GM18499 (cell line): ENCODE results near the gene IFITM10.

ENCODE experiments used
- ATAC-seq: cut with Tn5 transposase; IDR thresholded peaks from one replicate; pipeline ENCODE4 v1.9.1; 2021; ENCODE audit warnings: moderate number of reproducible peaks; ENCODE audit not compliant: insufficient read depth, unreplicated experiment

The IFITM10 gene

DNA sequence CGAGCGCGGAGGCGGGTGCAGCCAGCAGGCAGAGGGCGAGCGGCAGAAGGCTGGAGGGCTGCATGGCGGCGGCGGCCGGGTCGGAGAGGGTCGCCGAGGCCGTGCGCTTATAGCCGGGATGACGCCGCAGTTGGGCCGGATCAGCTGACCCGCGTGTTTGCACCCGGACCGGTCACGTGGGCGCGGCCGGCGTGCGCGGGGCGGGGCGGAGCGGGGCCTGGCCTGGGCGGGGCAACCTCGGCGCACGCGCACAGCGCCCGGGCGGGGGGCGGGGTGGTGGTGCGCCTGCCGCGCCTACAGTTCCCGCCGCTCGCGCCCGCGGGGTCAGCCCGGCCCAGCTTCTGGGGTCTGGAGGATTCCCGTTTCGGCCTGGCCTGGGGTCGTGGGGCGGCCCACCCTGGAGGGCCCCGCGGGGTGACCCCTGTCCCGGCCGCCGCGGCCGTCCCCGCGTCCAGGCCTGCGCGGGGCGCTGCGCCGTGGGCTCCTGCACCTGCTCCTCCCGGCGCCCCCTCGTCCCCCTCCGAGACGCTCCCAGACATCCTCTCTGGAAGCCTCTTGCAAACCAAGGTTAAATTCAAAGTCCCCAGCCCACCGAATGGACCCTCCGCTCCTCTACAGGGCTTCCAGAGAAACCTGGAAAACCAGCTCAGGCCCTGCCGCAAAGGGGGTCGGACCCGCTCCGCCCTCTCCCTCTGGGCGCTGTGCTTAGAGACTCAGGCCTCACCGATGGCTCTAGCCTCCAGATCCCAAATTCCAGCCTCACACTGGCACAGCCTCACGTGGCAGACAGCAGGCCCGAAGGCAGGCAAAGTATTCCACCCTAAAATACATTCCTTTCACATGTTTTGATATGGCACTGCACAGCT lies 13.6 kb upstream of the IFITM10 start, which contains the start of gene CTSD:
Gene CTSD (minus strand): TSS at position 132 of the 866 bp plus-strand sequence. CDS start 68 bp downstream, at position 64.
- no peak for ATAC-seq

DNA sequence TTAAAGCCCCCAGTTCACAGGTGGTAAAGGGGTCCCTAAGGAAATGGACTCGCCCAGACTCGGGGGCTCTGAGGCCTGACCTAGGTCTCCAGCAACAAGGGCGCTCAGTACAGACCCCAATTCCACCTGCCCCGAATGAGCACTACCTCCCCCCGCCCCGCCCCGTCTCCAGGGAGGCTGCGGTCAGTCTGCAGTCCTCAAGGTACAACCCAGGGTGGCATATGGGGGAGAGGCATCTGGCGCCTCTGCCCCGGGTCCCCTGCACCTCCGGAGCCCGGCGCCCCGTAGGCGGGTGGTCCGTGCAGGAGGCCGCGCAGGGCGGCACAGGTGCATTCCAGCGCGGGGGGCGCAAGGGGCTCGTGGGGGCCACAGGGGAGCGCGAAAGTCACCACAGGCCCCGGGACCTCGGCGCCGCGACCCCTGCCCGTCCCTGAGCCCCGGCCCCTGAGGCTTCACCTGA lies 13.0 kb upstream of the IFITM10 start:
- ATAC-seq = no peak

DNA sequence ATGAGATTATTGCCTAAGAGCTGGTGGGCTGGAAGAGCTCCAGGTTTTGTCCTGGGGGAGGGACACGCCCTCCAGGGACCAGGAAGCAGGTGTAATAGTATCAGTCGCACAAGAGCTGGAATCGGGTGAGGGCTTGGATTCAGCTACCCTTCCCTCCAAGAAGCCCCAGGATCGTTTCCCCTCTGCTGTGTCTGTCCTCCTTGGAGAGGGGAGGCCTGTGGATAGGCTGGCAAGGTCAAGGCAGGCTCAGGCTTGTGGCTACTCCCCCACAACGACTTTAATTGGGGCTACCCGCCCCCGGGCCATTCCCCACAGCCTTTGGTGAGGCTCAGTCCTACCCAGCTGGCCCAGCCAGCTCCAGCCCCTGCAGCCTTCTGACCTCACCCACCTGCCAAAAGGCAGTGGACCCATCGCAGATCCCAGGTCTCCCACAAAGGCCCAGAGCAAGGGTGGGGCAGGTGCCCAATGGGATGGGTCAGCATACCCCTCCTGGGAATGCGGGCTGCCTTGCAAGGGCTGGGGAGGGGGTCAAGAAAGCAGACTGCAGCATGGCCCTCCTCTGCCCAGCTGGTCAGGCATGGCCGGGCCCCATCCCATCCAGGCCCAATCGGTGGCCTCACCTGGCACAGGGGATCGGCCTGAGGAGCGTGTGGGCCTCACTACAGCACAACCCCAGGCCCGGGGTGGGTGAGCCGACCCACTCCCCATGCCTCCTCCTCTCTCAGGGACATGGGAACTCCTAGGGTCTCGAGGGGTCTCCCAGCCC lies 12.3 kb upstream of the IFITM10 start:
- ATAC-seq = no peak

DNA sequence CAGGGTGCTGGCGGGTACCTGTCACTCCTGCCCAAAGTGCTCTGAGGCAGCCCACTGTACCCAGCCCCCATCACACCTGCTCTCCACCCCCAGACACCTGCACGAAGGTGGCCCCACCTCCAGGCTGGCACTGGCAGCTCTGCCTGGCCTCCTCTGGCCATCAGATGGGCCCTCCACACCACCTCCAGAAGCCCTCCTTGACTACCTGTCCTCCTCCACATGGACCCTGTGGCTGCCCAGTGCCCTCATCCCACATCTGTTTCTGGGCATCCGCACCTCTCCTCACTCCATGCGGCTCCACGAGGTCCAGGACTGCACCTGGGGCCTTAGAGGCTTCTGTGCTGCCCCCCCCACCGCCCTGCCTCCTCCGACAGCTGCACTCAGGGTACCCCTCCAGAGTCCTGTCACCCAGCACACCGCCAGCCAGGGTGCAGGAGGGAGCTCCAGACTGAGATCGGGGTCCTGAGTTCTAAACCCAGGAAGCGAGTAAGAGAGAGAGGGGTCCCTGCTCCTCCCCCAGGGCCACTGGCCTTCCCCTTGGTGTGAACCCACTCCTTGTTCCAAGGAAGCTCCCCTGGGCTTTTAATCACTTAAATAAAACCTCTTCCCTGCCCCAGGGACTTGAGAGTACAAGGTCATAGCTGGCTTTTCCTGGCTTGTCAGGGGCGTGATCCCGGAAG lies 11.6 kb upstream of the IFITM10 start:
- ATAC-seq = no peak

DNA sequence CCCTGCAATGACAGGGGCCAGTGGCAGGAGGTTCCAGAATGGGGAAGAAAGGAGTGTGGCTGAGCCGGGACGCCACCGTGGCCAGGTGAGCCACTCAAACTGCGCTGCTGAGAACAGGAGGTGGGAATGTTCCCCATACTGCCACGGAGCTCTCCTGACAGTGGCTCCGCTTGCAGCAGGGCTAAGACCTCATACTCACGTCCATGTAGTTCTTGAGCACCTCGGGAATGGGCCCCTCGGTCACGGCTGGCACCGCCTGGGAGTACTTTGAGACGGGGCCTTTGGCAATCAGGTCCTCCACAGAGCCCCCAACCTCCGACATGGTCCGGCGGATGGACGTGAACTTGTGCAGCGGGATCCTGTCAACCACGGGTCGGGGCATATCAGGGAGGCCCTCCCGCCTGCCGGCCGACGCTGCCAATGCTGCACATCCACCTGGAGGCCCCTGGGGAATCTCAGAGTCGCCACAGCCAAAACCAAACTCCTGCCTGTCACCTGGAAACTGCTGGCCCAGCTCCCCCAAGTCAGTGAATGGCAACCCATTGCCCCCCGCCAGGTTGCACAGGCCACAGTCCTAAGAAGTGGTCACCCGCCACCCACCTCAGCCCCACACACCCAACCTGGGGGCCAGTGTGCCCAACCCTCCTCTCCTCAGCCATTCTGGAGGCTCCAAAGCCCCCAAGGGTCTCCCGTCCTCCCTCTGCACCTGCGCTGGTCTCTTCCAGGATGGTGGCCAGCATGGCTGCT lies 10.9 kb upstream of the IFITM10 start:
- no peak for ATAC-seq

DNA sequence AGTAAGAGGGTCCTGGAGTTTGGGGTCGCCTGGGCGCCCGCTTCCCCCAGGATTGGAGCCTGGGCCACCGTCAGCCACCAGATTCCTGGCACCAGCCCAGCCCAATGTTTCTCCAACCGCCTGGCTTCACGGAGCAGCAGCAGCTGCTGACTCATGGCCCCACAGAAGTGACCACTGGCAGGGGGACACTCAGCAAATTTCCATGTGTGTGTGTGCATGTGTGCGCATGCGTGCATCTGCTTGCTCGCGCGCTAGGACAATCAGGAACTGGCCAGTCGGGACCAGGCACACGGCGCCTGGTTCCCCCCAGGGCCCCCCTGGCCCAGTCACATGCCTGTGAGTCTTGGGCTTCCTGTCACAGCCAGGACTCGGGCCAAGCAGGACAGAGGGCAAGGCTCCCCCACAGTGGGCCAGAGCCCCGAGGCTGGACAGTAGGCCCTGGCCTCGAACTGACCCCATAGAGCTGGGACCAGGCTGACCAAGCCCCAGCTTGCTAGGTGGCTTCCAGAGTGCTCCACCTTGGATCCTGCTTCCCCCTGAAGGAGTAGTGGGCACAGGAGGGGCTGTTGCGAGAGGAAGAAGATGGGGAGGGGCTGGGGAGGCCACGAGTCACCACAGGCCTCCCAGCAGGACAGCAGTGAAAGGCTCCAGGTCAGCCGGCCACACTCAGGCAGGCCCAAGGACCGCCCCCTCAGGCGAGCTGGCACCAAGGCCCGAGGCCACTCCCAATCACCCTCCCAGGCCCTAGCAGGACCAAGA lies 10.1 kb upstream of the IFITM10 start:
- ATAC-seq = no peak

DNA sequence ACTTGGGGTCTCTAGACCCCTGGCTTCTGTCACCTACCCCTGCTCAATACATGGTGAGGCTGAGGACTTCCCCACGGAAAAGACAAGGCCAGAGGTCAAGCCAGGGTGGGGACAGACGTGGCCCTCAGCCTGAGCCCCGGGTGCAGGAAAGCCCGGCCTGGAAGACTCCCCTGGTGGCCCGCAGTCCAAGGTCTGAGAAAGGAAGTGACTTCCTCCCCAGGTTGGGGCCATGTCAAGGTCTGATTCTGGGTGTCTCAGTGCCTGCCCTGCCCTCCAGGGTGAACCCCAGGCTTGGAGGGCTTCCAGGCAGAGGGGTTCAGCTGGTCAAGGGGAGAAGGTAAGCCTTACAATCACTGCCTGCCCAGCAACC lies 9.4 kb upstream of the IFITM10 start:
- no peak for ATAC-seq

DNA sequence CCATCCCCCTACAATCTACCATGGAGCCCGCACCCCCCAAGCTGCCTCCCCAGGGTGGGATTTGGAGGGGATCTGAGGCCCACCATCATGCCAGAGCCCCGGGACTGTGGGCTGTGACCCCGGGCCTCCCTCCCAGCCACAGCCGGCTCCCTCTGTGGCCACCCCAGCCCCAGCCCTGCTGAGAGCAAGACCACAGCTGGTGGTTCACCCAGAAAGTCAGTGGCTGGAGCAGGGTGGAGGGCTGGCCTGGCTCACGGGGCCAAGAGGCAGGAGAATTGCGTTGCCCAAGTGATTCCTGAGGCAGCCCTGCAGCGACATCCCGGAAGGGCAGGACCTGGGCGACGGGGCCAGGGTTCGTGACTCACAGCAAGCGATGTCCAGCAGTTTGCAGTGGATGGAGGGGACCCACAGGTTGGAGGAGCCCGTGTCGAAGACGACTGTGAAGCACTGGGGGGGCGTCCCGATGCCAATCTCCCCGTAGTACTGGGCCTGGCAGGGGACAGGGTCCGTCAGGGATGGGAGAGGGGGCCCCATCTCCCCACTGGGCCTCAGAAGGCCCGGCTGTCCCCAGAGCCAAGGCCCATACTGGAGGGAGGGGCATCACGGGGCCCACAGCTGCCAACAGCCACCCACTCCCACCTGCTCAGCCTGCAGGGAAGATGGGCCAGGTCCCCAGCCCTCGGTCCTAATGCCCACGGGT lies 8.9 kb upstream of the IFITM10 start:
- ATAC-seq = no peak

DNA sequence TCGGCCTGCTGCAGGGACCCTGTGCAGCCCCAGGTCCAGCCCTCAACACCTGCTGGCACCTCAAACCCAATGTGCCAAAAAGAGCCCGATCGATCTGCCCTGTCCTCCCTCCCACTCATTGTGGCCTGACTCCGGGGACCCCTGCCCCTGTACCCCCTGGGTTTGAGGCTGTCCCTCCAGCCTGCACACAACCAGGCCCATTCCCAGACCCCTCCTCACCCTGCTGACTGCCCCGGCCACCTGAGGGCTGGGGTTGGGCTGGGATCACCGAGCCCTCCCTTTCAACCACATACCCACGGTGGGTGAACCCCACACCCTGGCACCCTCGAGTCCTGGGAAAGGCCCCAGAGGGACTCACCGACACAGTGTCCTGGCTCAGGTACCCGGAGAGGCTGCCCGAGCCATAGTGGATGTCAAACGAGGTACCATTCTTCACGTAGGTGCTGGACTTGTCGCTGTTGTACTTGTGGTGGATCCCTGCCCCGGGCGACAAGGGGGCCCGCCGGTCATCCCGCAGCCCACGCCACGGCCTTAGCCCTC lies 8.3 kb upstream of the IFITM10 start:
- no peak for ATAC-seq

DNA sequence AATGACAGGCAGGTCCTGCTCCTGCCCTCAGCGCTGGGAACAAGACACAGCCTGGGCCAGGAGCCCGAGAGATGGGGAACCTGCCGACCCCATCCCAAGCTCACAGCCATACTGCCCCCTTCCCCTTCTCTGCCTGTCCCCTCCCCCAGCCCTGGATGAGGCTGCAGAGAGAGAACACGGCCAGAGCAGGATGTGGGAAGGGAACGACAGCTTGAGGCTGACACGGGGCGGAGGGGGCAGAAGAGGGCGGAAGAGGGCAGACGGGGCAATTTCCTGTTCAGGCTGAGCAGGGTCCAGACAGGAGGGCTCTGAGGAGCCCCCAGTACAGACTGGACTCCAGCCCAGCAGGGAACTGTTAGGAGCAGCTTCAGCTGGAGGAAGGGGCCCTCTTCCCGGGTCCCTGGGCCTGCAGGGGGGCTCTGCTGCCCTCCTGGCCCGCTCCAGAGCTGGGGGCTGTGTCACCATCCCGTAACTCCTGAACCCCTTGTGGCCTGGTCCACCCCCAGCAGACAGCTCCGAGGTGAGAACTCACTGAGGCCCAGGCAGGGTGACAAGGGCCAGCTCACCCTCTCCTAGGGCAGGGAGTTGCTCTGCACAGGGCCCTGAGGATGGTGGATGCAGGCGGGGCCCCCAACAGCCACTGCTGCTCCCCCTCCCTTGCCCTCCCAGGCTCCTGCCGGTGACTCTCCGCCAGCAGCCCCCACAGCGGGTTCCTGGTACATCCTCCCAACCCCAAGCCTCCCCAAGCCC lies 7.6 kb upstream of the IFITM10 start:
- ATAC-seq = no peak

DNA sequence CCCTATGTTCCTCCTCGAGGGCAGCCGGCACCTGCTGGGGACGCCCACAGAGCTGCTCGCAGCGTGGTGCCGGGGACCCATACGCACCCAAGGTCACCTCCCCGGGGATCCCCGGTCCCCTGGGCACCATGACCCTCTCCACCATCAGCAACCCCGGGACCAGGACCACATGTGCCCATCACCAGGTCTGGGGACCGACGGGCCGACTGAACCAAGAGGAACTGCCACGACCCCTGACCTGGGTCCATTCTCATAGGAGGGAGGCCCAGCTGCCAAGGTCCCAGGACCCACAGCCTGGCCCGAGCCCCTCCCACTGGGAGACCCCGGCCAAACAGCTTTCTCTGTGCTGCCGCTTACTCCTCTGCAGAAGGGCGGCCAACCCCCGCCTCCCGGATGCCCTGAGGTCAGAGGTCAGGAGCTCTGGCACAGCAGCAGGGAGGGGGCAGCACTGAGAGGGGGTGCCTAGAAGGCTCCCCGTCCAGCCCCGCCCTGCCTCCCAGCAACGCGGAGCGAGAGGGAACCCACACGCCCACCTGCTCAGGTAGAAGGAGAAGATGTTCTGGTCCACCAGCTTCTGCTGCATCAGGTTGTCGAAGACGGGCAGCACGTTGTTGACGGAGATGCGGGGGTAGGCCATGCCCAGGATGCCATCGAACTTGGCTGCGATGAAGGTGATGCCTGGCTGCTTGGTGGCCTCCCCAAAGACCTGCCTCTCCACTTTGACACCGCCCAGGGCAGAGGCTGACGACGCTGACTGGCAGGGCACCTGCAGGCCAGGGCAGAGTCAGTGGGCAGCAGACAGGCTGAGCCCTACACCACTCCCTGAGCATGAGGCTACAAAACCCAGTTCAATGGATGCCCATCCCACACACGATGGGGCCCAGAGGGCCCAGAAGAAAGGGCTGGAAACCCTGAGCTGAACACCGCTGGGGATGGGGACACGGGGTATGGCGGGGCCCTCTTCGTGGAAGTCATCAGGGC lies 6.7 kb upstream of the IFITM10 start:
- ATAC-seq = no peak

DNA sequence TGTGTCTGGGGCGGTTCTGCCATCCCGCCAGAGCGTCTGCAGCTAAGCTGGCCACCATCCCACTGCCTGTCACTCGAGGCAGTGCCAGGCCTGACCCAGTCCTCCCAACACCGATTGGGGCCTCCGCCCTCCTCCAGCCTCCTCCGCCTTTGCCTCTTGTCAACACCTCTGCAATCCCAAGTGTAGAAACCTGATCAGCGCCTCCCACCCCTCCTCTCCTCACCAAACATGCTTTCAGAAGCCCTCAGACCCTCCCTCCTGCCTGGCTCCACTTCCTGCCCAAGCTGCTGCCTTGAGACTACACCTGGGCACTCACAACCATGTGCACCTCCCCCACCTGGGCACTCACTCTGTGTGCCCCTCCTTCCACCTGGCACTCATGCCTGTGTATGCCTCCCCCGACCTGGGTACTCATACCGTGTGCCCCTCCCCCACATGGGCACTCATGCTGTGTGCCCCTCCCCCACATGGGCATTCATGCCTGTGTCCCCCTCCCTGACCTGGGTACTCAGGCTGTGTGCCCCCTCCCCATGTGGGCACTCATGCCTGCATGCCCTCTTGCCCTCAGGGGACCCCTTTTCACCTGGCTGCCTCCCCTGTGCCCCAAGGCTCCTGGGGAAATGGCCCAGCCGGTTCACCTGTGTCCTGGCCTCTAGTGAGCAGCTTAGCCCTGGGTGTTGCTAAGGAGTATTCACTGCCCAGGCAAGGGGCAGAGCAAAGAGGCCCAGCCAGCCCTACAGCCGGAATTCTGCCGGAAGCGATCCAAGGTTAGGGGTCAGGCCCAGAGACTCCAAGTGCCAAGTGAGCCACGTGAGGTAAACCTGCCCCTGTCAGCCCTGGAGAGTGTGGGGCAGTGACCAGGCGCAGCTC lies 5.5 kb upstream of the IFITM10 start:
- no peak for ATAC-seq

DNA sequence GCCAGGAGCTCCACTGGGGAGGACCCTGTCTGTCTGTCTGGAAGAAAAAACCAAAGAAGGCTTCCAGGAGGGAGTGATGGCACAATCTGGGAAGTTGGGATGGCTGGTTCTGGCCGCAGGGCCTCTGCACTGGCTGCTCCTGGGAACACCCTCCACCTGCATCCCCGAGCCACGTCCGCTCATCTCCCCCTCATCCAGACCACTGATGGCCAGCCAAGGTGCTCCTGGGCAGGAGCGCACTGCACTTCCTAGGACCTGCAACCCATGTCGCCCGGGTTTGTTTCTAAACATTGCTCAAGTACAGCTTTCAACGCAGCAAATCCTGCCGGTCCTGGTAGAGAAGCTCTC lies 4.9 kb upstream of the IFITM10 start:
- no peak for ATAC-seq

DNA sequence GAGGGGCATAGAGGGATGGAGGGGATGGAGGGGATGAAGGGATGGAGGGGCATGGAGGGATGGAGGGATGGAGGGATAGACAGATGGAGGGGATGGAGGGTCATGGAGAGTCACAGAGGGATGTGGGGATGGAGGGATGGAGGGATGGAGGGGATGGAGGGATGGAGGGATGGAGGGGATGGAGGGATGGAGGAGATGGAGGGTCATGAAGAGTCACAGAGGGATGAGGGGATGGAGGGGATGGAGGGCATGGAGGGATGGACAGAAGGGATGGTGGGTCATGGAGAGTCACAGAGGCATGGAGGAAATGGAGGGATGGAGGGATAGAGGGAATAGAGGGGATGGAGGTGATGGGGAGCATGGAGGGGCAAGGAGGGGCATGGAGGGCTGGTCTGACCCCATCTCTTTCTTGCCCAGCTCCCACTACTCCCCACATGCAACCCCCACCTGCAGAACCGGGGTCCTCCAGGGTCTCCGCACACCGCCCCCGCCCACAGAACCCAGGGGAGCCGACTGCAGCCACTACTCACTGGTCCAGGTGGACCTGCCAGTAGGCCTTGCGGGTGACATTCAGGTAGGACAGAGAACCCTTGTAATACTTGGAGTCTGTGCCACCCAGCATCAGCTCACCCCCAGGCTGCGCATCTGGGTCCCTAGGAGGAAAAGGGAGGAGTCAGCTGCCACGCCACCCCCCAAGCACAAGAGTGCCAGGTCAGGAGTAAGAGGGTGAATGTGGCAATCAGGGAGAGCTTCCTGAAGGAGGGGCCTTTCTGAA lies 4.2 kb upstream of the IFITM10 start:
- no peak for ATAC-seq

DNA sequence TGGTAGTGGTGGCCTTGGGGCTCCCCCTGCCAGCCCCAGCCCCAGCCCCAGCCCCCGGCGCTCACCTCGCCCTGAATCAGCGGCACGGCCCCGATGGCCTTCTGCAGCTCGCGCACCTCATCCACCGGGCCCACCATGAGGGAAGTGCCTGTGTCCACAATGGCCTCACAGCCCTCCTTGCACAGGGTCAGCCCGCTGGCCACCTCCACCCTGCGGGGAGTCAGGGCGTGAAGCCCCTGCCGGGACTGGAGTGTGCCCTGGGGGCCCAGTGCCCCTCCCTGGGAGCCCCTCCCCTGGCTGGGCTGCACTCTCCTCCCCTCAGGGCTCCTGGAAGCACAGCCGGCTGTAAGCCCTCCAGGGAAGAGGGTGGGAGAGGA lies 3.5 kb upstream of the IFITM10 start:
- no peak for ATAC-seq
